Stimulated activated CD4-positive, alpha-beta T cell treated with anti-CD3 and anti-CD28 coated beads, Interleukin-12 subunit alpha, Interleukin-12 subunit beta, amount 100 ng/mL, for 48 hours (primary cell): ENCODE measurements around the gene STIM1.

Experiments used
- DNase-seq, 3 donors: peaks; one replicate each; pipeline ENCODE4 v3.0.0-alpha.2; 2020; ENCODE audit warnings: low read depth in 2 of 3, low spot score in 1 of 3

STIM1 gene

DNA sequence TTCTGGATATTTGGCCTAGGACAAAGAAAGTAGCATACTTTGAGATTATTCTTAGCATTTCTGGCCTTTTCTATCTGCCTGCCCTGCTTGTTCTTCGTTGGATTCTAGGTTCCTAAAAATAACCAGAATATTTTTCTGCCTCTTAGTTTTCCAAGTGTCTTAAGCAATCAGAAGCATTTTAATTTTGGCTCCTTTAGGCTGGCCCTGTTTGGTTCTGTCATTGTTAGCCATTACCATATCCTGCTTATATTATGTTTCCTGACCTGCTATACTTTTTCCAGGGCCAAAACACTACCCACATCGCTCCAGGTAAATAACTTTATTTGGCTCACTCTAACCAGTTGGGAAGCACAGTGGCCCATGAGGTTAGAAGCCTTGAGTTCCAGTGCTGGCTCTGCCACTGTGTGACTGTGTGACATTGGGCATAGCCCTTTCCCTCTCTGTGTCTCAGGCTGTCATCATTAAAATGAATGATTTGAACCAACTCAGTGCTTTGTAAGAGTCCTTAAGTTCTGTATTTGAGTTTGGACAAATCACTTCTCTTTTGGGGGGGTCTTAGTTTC is 91.1 kb downstream of the STIM1 start:
- DNase-seq = no peak

DNA sequence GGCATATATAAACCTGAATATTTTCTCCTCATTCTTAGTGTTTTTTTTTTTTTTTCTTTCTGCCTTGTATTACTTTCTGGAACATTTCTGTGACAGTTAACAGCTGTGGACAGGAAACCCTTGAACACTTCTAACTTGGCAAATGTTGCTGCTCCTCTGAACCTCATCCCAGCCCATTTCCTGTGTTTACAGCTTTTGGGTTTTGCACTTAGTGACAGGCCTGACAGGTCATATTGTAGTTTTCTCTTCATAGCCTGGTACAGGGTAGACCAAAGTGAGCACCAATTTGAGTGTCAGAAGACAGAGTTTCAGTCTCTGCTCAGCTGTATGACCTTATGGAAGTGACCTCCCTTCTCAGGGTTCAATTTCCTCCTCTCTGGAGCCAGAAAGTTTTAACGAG is 91.6 kb downstream of the STIM1 start:
- peak in 2 of 3 donors; percentile 15 to 34 for DNase-seq

DNA sequence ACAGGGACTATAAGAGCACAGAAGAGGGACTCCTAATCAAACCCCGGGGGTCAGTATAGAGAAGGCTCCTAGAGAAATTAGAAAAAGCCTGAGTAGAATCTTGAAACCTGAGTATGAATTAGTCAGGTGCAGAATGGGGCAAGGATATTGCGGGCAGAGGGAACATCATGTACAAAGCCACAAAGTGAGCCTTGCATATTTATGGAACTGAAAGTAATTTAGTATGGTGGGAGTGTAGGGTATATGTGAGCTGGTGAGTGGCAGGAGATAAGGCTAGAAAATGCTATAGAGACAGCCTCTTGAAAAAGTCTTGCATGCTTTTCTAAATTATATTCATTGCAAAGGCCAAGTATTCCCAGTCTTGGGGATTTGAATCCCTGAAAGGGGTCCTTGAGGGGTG is 93.7 kb downstream of the STIM1 start:
- no peak for DNase-seq

DNA sequence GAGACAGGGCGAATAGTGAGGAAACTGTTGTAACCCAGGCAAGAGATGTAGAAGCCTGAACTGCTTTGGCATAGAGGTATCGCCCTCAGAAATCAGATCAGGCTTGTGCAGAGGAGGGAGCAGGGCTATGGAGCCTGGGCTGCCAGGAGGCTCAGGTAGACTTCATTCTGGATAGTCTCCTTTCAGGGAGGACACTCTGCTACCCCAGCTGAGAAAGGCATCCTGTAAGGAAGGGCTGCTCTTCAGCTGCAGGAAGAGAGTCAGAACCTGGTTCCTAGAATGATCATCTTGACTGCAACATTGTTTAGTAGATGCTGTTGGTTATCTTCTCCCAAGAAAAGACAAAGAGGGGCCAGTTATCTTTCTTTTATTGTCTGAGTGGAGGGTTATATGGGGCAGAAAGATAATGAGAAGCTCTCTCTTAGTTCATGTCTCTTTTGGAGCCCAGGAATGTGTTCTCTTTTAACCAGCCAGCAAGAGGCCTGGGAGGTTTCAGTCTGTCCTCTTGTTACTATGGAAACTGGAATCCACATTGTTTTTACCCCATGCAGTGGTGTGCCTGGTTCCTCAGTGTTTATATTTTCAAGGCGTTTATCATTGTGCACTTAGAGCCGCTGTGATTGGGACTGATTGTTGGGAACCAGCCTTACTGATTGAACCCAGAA is 95.7 kb downstream of the STIM1 start:
- DNase-seq = no peak

DNA sequence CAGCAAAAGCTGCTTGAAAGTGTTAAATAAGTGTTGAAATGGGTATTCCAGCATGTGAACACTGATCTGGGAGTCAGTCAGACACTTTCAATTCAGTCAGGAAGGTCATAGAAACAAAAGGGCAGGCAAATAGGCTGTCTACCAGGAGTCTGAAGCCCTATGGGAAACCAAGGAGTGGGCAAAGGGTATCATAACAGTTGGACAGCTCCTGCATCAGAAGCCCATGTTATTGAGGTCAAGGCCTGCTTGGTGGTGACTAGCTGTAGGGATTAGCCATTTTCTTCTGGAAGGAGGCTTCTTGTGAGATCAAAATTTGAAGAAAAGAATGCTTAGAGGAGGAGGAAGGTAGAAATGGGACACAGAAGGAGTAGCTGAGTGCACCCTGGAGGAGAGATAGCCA is 97.3 kb downstream of the STIM1 start:
- no peak for DNase-seq

DNA sequence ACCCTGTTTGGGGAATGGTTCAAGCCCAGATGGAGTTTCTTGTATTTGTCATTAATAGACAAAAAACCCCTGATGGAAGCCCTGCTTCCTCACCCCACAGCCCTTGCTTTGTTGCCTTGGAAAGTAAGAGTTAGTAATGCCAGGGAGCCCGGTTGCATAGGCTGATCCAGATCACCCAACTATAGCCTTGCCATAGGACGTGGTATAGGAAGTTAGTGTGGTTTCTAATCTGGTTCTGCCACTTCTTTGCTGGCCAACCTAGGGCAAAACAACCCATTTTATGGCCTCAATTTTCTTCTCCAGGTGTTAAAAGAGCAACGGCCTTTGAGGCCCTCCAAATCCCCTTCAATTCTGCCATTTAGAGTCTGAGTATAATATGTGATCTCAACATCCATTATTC is 97.9 kb downstream of the STIM1 start:
- no peak for DNase-seq

DNA sequence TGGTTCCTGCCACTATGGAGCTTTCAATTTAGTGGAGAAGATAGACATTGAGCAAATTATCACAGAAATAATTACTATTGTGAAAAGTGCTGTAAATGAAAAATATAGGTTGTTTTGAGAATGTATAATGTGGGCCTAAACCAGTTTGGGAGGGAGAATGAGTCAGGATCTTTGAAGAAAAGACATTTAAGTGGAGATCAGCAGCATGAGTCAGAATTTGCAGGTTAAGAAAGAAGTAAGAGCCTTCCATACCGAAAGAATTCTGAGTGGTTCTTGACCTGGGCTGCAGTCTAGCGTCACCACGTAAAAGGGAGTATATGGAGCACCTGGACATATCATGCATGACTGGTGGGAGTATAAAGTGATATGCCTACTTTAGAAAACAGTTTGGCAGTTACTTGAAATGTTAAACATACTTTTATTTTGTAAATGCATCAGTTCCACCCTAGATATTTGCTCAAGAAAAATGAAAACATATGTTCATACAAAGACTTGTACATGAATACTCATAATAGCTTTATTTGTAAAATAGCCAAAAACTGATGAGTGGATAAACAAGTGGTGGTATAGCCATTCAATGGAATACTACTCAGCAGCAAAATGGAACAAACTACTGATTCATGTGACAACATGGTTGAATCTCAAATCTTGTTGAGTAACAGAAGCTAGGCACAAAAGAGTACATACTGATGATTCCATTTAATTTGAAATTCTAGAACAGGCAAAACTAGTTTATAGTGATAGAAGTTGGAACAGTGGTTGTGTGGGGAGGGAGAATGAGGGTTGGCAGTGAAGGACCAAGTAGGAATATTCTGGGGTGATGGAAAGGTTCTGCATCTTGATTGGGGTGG is 99.2 kb downstream of the STIM1 start:
- DNase-seq = no peak

DNA sequence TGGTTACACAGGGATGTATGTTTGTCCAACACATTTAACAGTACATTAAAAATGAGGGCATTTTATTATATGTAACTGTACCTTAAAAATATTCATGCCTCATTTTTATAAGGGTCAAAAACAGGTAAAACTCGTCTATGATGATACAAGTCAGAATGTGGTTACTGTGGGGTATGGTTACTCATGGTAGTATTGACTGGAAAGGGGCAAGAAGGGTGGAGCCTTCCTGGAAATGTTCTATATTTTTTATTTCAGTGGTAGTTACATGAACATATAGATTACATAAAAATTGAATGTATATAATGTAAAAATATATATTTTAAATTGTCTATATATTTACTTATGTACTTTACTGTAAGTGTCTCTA is 99.8 kb downstream of the STIM1 start:
- peak in 1 of 3 donors; percentile 41 for DNase-seq

DNA sequence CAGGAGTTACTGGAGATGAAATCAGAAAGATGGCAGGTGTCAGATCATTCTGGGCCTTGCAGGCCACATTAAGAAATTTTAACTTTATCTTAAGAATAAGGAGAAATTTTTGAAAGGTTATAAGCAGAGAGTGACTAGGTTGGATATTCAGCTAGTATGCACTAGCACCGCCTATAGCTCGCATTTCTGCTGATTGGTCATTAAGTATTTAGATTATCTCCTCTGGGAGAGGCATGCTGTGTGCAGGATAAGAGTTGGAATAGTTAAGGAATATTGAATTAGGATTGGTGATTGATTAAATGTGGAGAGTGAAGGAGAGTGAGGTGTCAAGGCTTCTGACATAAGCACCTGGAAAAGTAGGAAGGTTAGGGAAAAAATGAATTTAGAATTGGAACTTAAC is 100.6 kb downstream of the STIM1 start:
- no peak for DNase-seq

DNA sequence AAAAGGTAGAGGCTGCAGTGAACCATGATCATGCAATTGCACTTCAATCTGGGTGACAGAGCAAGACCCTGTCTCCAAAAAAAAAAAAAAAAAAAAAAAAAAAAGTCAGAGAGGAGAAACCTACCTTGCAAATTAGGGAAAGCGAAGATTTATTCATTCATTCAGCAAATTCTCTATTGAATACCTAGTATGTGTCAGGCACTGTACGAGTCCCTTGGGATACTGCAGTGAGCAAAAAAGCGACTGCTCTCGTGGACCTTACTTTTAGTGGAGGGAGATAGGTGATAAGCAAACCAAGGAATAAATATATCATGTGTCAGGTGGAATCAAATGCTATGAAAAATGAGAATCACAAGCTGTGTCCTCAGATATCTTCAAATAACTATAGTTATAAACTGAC is 101.3 kb downstream of the STIM1 start:
- no peak for DNase-seq

DNA sequence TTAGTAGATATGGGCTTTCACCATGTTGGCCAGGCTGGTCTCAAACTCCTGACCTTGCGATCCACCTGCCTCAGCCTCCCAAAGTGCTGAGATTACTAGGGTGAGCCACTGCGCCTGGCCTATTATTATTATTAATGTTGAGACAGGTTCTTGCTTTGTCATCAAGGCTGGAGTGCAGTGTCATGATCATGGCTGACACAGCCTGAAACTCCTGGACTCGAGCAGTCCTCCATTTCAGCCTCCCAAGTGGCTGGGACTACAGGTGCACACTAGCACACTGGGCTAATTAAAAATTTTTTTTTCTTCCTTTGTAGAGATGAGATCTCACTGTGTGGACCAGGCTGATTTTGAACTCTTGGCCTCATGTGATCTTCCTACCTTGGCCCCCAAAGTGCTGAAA is 102.0 kb downstream of the STIM1 start:
- DNase-seq = no peak

DNA sequence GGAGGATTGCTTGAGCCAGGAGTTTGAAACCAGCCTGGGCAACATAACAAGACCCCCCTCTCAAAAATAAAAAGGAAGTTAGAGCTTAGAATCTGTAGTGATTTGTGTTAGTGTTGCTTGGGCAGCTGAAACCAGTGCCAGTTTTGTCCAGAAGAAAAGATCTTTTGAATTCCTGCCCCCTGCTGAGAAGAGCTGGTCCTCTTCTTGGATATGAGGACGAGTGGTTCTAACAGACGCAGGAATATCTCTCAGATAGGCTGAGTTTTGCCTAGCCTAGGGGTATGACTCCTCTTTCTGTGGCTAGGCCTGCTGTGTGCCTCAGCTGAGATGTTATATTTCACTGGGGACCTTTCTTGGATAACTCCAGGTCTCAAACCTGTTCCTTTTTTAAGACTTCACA is 102.8 kb downstream of the STIM1 start:
- no peak for DNase-seq

DNA sequence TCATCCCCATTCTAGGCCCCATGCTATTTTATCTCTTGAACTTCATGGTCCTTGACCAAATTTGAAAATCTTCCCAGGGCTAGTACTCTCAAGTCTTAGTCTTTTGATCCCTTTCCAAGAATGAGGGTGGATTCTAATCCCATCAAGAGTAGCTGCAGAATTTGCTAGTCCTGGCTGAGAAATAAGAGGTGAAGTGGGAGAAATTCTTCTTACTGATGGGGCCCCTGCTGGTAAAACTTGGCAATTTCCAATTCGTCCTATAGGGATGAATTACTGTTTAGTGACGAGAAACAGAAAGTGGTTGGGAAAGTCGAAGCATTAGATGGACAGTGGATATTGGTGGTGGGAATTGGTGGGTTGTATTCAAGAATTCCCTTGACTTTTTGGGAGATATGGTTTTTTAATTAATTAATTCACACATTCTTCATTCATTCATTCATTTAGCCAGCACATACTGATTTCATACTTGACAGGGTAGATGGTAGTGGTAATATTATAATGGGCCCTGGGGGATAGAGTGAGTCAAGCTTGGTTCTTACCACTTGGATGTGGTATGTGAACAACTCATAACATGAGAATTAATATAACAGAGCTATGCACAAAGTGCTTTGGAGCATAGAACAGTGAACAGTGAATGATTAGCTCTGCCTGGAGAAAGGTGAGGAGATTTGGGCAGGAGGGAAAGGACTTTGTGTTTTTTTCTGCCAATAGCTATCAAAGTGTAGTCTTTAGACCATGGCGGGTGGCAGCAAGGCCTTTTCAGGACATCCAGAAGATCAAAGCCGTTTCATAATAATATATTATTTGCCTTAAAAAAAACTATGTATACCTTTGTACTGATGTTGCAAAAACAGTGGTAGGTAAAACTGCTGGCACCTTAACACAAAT is 103.8 kb downstream of the STIM1 start:
- DNase-seq = no peak

DNA sequence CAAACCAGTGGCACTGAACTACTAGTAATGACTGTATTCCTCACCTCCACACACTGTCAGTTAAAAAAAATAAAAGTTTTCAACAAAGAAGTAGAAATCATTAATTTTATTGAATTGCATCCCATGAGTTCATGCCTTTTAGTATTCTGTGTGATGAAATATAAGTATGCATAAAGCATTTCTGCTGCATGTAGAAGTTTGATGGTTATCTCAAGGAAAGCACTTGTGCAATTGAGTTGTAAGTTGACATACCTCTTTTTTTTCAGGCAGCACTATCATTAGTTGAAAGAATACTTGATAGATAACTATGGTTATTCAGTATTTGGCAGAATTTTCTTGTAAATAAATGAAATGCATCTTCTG is 104.4 kb downstream of the STIM1 start:
- DNase-seq = no peak

DNA sequence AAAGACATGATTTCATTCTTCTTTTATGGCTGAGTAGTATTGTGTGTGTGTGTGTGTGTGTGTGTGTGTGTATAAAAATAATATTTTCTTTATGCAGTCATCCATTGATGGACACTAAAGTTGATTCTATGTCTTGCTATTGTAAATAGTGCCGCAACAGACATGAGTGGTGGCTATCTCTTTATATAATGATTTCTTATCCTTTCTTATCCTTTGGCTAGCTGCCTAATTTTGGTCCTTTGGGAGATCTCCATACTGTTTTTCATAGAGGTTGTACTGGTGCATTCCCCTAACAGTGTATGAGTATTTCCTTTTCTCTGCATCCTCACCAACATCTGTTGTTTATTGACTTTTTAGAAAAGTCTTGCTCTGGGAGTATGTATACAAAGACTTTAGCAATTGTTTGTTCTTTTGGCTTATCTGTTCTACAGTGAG is 107.0 kb downstream of the STIM1 start:
- DNase-seq = no peak

DNA sequence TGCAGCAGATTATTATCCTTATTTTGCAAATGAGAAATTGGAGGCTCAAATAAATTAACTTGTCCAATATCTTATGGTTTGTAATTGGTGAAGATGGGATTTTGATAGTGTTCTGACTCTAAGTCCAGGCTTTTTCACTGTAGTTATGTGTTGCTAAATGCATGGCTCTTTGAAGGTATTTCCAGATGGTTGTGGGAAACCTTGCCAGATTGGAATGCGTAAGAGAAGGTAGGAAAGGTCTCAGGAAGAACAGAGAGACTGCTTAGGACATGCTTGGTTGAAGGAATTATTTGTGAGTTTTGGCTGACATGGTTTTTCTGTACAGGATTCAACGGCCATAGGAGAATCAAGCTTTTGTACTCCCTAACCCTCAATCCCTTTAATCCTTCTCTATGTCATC is 108.6 kb downstream of the STIM1 start:
- no peak for DNase-seq

DNA sequence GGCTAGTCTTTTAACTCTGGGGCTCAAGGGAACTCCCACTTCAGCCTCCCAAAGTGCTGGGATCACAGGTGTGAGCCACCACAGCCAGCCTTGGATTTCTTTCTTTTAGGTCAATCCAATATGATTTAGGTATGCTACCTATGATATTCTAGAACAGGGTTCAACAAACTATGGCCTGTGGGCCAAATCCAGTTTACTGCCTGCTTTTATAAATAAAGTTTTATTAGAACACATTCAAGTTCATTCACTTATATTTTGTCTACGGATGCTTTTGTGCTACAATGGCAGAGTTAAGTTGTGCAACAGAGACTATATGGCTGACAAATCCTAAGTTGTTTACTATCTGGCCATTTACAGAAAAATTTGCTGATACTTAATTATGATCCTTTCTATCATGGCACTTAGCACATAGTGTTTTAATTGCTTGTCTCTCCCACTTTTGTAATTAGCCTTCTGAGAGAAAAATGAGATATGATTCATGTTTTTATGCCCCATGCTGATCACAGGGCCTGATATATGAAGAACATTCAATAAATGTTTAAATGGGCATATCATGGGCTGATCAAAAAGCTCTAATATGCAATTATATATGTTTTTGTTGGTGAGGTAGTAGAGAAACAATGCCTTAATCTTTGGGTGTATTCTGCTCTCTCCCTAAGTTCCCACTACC is 109.6 kb downstream of the STIM1 start:
- no peak for DNase-seq

DNA sequence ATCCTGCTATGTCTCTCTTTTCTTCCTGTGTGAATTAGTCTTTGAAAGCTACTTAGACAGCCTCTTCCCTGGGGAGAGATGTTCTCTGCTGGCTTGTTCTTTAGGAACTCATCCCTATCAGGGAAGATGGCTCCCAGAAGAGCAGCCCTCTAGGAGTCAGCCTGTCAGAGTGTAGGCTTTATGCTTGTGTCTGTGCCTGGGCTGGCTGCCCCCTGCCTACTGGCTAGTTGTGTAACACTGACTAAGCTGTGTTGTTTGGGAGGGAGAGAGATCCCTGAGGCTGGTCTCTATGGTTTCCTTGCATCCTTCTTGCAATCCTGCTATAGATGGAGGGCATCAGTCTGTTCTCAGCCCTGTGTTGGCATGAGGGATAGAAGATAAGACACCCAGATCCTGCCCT is 112.2 kb downstream of the STIM1 start:
- no peak for DNase-seq

DNA sequence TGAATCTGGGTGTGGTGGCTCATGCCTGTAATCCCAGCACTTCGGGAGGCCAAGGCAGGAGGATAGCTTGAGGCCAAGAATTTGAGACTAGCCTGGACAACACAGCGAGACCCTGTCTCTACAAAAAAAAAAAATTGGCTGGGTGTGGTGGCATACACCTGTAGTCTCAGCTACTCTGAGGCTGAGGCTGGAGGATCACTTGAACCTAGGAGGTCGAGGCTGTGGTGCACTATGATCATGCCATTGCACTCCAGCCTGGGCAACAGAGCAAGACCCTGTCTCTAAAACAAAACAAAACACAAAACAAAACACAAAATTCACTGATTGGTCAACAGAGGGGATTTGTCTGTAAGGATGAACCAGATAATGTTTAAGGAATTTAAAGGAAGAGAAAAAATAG is 113.7 kb downstream of the STIM1 start:
- no peak for DNase-seq

DNA sequence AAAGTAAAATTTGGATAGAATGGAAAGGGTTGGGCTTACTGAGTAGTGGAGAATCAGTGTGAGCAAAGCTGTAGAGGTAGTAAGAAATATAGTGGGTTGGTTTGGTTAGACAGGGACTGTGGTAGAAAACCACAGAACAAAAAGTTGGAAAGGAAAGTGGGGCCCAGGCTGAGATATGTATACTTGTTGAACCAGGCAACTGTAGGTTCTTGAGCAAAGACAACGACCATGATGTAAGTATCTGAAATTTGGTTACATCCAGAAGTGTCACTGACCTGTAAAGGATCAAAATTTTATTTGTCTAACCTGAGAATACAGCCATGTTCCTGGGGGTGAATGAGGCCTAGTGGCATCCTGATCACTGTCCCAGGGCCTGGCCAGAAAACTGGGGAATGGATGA is 114.1 kb downstream of the STIM1 start:
- no peak for DNase-seq

DNA sequence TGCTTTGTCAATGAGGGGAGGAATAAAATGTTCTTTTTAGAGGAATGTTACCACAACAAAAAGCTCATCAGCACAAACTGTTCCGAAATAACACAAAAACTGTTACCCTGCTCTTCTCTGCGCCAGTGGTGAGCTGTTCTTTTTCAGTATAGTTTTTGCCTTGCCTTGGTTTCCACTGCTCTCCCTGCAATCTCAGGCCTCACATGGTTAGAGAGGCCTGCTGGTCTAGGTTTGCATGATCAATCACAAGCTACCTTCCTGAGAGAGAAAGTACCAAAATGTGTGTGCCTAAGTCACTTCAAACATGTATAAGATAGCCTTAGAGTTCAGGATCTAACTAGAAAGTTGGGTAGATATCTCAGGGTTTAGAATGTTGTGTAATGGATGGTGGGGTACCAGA is 114.6 kb downstream of the STIM1 start:
- DNase-seq = peak in 1 of 3 donors; percentile 23
